GM12864 (cell line): ENCODE data around the gene ZNF814.
"Not testable (repeated sequence)": the region's sequence is repeated elsewhere in the genome, so short reads cannot be mapped to it uniquely, and the experiment has no call there.

Experiments
- DNase-seq: peaks from one replicate; pipeline ENCODE4 v3.0.0-alpha.2; 2011; ENCODE audit warnings: low read depth
- H3K4me3 ChIP-seq: 2 replicates; pipeline ENCODE4 v1.5.1; 2011; ENCODE audit warnings: mild to moderate bottlenecking, low read depth, low read length, control low read depth
- CTCF ChIP-seq: IDR thresholded peaks from 2 replicates; pipeline ENCODE4 v1.5.1; 2011; ENCODE audit warnings: low read depth, mild to moderate bottlenecking, moderate library complexity, low read length, control low read depth, inconsistent platforms; ENCODE audit errors: missing control alignments

ZNF814 gene

GRCh38 chr19:57886046-57886445 lies 2.8 kb downstream of the ZNF814 start:
- no peak overlapping the region for H3K4me3 ChIP-seq
- TF ChIP-seq CTCF = no peak

GRCh38 chr19:57873883-57874799 lies 14.7 kb downstream of the ZNF814 start:
- DNase-seq, H3K4me3 ChIP-seq: not testable (repeated sequence)

More at GRCh38 chr19:57886046-57886445, 2.8 kb downstream of the ZNF814 start:
- DNase-seq = no peak

GRCh38 chr19:57872450-57872849 lies 16.4 kb downstream of the ZNF814 start:
- no peak for DNase-seq
- TF ChIP-seq CTCF = no peak
- H3K4me3 ChIP-seq = no peak overlapping the region

GRCh38 chr19:57870225-57870624 lies 18.6 kb downstream of the ZNF814 start:
- no peak for TF ChIP-seq CTCF
- H3K4me3 ChIP-seq = no peak overlapping the region
- no peak for DNase-seq

- not testable (repeated sequence) for H3K4me3 ChIP-seq, DNase-seq
These were observed 19.2 kb downstream of the ZNF814 start for GRCh38 chr19:57869655-57870054.

- no peak for DNase-seq
- H3K4me3 ChIP-seq = no peak overlapping the region
- TF ChIP-seq CTCF = no peak
These were observed 20.9 kb downstream of the ZNF814 start for GRCh38 chr19:57867868-57868492.

- not testable (repeated sequence) for DNase-seq, H3K4me3 ChIP-seq
These were observed 26.5 kb downstream of the ZNF814 start for GRCh38 chr19:57862351-57862750.

GRCh38 chr19:57854117-57854516 lies 34.7 kb downstream of the ZNF814 start:
- not testable (repeated sequence) for DNase-seq, H3K4me3 ChIP-seq

GRCh38 chr19:57851812-57852603 lies 36.8 kb downstream of the ZNF814 start:
- H3K4me3 ChIP-seq, DNase-seq: not testable (repeated sequence)
